IMR-90 (cell line): ENCODE results near the gene PRELID3B. TPM values are rescaled to one million over a fixed set of nuclear protein-coding genes. Genes with fewer than 3 reads are reported as not detected.

Source experiments
- ATAC-seq: fragments of 200-7000 bp; cut with Tn5 transposase; 2 replicates; pipeline ENCODE4 v1.9.1; 2020; ENCODE audit warnings: low read depth, mild to moderate bottlenecking, moderate library complexity
- BruUV-seq: library from RNA; stranded (reverse); fragments of 400-500 nt; replicated peaks from 2 replicates; lab custom pipeline; 2021; lab: Mats Ljungman, UMichigan
- CTCF ChIA-PET: fragments of 300-600 bp; formaldehyde crosslinking; extraction: SDS; loops from one replicate; lab custom pipeline; 2021; ENCODE audit warnings: antibody characterized with exemption; lab: Yijun Ruan, JAX
- POLR2A ChIA-PET: fragments of 300-600 bp; sonication (Branson Sonifier 250); formaldehyde crosslinking; loops from one replicate; lab custom pipeline; 2022; ENCODE audit warnings: antibody characterized with exemption; ENCODE audit not compliant: unreplicated experiment; lab: Charles Lee
- DNase-seq: peaks from one replicate; pipeline ENCODE4 v3.0.0; 2013
- H2AFZ ChIP-seq: replicated peaks from 2 replicates; pipeline ENCODE3; 2013; ENCODE audit warnings: low read length, mild to moderate bottlenecking; ENCODE audit not compliant: poor library complexity
- H2AK5ac ChIP-seq: 2 replicates; pipeline ENCODE4 v1.6.1; 2013; ENCODE audit warnings: low read depth, low read length, inconsistent platforms
- H2AK9ac ChIP-seq: replicated peaks from 2 replicates; pipeline ENCODE3; 2013; ENCODE audit warnings: mild to moderate bottlenecking, low read depth, low read length, moderate library complexity; ENCODE audit not compliant: poor library complexity
- H2BK120ac ChIP-seq: 2 replicates; pipeline ENCODE4 v1.6.1; 2013; ENCODE audit warnings: low read depth, low read length, inconsistent platforms
- H2BK15ac ChIP-seq: 3 replicates; pipeline ENCODE4 v1.6.1; 2013; ENCODE audit warnings: low read depth, low read length, inconsistent platforms
- H2BK20ac ChIP-seq: 2 replicates; pipeline ENCODE4 v1.6.1; 2013; ENCODE audit warnings: low read depth, mild to moderate bottlenecking, inconsistent platforms, low read length, moderate library complexity
- H2BK5ac ChIP-seq: 2 replicates; pipeline ENCODE4 v1.6.1; 2013; ENCODE audit warnings: mild to moderate bottlenecking, low read depth, low read length, inconsistent platforms; ENCODE audit not compliant: poor library complexity, severe bottlenecking
- H3K14ac ChIP-seq: replicated peaks from 2 replicates; pipeline ENCODE4 v1.6.1; 2013; ENCODE audit warnings: low read depth, low read length, inconsistent platforms
- H3K18ac ChIP-seq: 2 replicates; pipeline ENCODE4 v1.6.1; 2013; ENCODE audit warnings: low read depth, low read length, control low read depth
- H3K23ac ChIP-seq: 2 replicates; pipeline ENCODE4 v1.6.1; 2013; ENCODE audit warnings: low read depth, low read length, inconsistent platforms
- H3K27ac ChIP-seq: 2 replicates; pipeline ENCODE4 v1.5.1; 2013; ENCODE audit warnings: mild to moderate bottlenecking, control low read depth, low read length; ENCODE audit not compliant: insufficient read depth
- H3K27me3 ChIP-seq: 2 replicates; pipeline ENCODE4 v1.6.1; 2013; ENCODE audit warnings: low read length; ENCODE audit not compliant: control insufficient read depth, insufficient read depth
- H3K36me3 ChIP-seq: 2 replicates; pipeline ENCODE4 v1.6.1; 2013; ENCODE audit warnings: low read length, mixed read lengths; ENCODE audit not compliant: control insufficient read depth, insufficient read depth
- H3K4ac ChIP-seq: 2 replicates; pipeline ENCODE4 v1.6.1; 2013; ENCODE audit warnings: low read depth, low read length, inconsistent platforms
- H3K4me1 ChIP-seq: 2 replicates; pipeline ENCODE4 v1.6.1; 2013; ENCODE audit warnings: low read length, mixed read lengths; ENCODE audit not compliant: control insufficient read depth, insufficient read depth
- H3K4me2 ChIP-seq: 2 replicates; pipeline ENCODE4 v1.6.1; 2013; ENCODE audit warnings: low read depth, mild to moderate bottlenecking, control low read depth, low read length, moderate library complexity
- H3K4me3 ChIP-seq: 2 replicates; pipeline ENCODE4 v1.5.1; 2013; ENCODE audit warnings: low read depth, mild to moderate bottlenecking, control low read depth, low read length, moderate library complexity; ENCODE audit not compliant: insufficient read depth
- H3K56ac ChIP-seq: 2 replicates; pipeline ENCODE4 v1.6.1; 2013; ENCODE audit warnings: low read length, inconsistent platforms; ENCODE audit not compliant: insufficient read depth; ENCODE audit errors: extremely low read depth
- H3K79me1 ChIP-seq, 2 experiments: 2 replicates each; pipeline ENCODE4 v1.6.1; 2013; ENCODE audit warnings: low read length in 2 of 2, inconsistent platforms in 1 of 2, low read depth in 1 of 2
- H3K9ac ChIP-seq: 2 replicates; pipeline ENCODE4 v1.6.1; 2013; ENCODE audit warnings: low read depth, low read length, control low read depth
- H3K9me1 ChIP-seq: 2 replicates; pipeline ENCODE4 v1.6.1; 2013; ENCODE audit warnings: low read length, inconsistent platforms; ENCODE audit not compliant: insufficient read depth
- H3K9me3 ChIP-seq: 2 replicates; pipeline ENCODE4 v1.6.1; 2013; ENCODE audit warnings: low read length; ENCODE audit not compliant: control insufficient read depth, insufficient read depth
- H4K20me1 ChIP-seq: 2 replicates; pipeline ENCODE4 v1.6.1; 2013; ENCODE audit warnings: low read length, inconsistent platforms; ENCODE audit not compliant: insufficient read depth
- H4K5ac ChIP-seq: 2 replicates; pipeline ENCODE4 v1.6.1; 2013; ENCODE audit warnings: mild to moderate bottlenecking, low read depth, low read length, control low read depth
- H4K8ac ChIP-seq, 2 experiments: 2 replicates each; pipeline ENCODE4 v1.6.1; 2013; ENCODE audit warnings: low read depth in 2 of 2, low read length in 2 of 2, control low read depth in 1 of 2, inconsistent platforms in 1 of 2
- H4K91ac ChIP-seq: 2 replicates; pipeline ENCODE4 v1.6.1; 2013; ENCODE audit warnings: low read depth, low read length, inconsistent platforms; ENCODE audit not compliant: insufficient read depth
- CEBPB ChIP-seq: IDR thresholded peaks from 2 replicates; pipeline ENCODE4 v1.6.1; 2012; ENCODE audit warnings: low read depth, low read length, improper control_type of control experiment
- CHD1 ChIP-seq: IDR thresholded peaks from 2 replicates; pipeline ENCODE4 v1.6.1; 2012; ENCODE audit warnings: low read depth, low read length, improper control_type of control experiment
- MXI1 ChIP-seq: IDR thresholded peaks from 2 replicates; pipeline ENCODE4 v1.6.1; 2012; ENCODE audit warnings: low read depth, mild to moderate bottlenecking, low read length, moderate library complexity, borderline replicate concordance
- RCOR1 ChIP-seq: IDR thresholded peaks from 2 replicates; pipeline ENCODE4 v1.6.1; 2012; ENCODE audit warnings: mild to moderate bottlenecking, low read length, improper control_type of control experiment; ENCODE audit not compliant: insufficient replicate concordance
- RFX5 ChIP-seq: IDR thresholded peaks from 2 replicates; pipeline ENCODE4 v1.8.0; 2012; ENCODE audit warnings: low read depth, mild to moderate bottlenecking, low read length, moderate library complexity
- WGBS, 2 experiments: methylation state at CpG; one replicate each; pipeline versions ENCODE4 v1.1.5 to v1.1.7; 2013; ENCODE audit warnings: missing lambda C conversion rate in 2 of 2; ENCODE audit not compliant: insufficient read length in 1 of 2; ENCODE audit errors: extremely low coverage in 2 of 2; 5-methylcytosine and 5-hydroxymethylcytosine counted together
- dilution Hi-C: fragments of 300-500 bp; cut with HindIII; formaldehyde crosslinking; loops from one replicate; pipeline ENCODE4 v1.14.3; 2018; ENCODE audit warnings: low sequenced_read_pairs; ENCODE audit not compliant: unreplicated experiment
- in situ Hi-C: fragments of 300-500 bp; cut with MboI; formaldehyde crosslinking; loops from 3 replicates; pipeline ENCODE4 v1.14.3; 2019; ENCODE audit warnings: low sequenced_read_pairs, inconsistent platforms, mixed read lengths
- intact Hi-C: fragments of 100-400 bp; cut with micrococcal nuclease; formaldehyde crosslinking; loops from 2 replicates; pipeline ENCODE4 v1.10.0; 2022
- polyA plus RNA-seq, 3 experiments: library from polyadenylated mRNA; depleted of rRNA; stranded (reverse); fragments of >200 nt; gene quantifications; 2 replicates each; pipeline ENCODE4 v1.2.3, GENCODE V29; 2012; ENCODE audit warnings: low replicate concordance in 1 of 3
- total RNA-seq: library from RNA; depleted of rRNA; stranded (reverse); fragments of >200 nt; gene quantifications from 2 replicates; pipeline ENCODE4 v1.2.3, GENCODE V29; 2012
- TF ChIP-seq, protein P1 (sequence below): fragments of 150-350 bp; IDR thresholded peaks from 2 replicates; pipeline ENCODE4 v1.6.1; 2017; ENCODE audit warnings: mild to moderate bottlenecking, antibody characterized with exemption, low read length, low read depth
- TF ChIP-seq, protein P2 (sequence below): conservative IDR thresholded peaks from 2 replicates; pipeline ENCODE4 v1.5.1; 2012; ENCODE audit warnings: mild to moderate bottlenecking, low read depth, low read length, improper control_type of control experiment

PRELID3B gene
- total and polyA plus RNA-seq, 2 of the 4 experiments (the other 2 are of a cell fraction): 24.8 to 41.9 TPM

DNA sequence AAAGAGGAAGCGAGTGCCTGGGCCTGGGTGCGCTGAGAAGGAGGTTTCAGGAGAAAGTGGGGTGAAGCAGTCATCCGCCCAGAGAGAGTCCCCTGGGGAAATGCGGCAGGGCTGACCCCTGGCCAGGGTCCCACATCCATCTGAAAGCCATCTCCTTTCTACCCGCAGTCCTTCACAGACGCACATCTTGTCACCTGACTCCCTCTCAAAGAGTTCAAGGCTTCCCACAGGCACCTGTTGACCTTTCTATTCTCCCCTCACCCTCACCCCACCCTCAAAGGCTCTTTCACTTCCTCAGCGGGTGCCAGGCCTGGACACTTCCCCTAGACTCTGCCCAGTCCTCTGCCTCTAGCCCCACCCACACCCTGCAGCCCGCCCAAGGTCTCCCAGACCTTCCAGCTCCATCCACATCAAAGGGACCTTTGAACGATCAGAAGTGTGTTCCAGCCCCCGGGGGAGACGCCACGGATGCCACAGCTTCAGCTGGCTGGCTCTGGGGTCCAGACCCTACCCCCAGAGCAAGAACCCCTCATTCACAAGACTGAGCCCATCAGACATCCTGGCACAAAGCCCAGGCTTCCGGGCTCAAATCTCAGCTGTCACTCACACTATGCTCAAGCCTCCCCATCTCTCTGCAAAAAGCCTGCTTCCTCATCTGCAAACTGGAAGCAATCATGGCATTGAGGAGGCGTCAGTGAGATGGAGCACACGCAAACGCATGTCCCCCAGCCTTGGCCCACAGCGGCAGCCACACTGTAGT, 37.6 kb downstream of the PRELID3B start:
- no peak overlapping the region for H3K4me3 ChIP-seq
- no peak overlapping the region for H3K56ac ChIP-seq
- no peak overlapping the region for H3K4ac ChIP-seq
- H3K9me3 ChIP-seq: no peaks in the 10 kb centered on the region
- H2BK15ac ChIP-seq: no peak overlapping the region
- ChIA-PET POLR2A (no interaction called here), CTCF (no interaction called here)
- DNase-seq (no peak), ATAC-seq (no peak)
- peaks cover 11% of the 10 kb centered on the region; the same call in 1 of the 2 replicates for H3K9me1 ChIP-seq
- H2BK120ac ChIP-seq: no peak overlapping the region
- H3K36me3 ChIP-seq: peaks cover 7% of the 10 kb centered on the region
- WGBS, 2 experiments: 53% methylated on average over 12 of the region's 17 CpGs; no CpG with 5 or more reads in 1 of the 2 experiments
- BruUV-seq: no TSS peak
- H3K23ac ChIP-seq: peak overlapping the region; percentile 29
- intact Hi-C loops: no loop called here
- H4K91ac ChIP-seq: no peak overlapping the region
- dilution Hi-C loops: no loop called here
- H3K4me1 ChIP-seq: peaks cover 12% of the 10 kb centered on the region
- no peak overlapping the region for H3K27ac ChIP-seq
- no peak overlapping the region for H3K9ac ChIP-seq
- H3K18ac ChIP-seq: no peak overlapping the region
- peaks cover 10 to 35% of the 10 kb centered on the region in 2 experiments; a peak in 3 of 4 replicates for H3K79me1 ChIP-seq
- TF ChIP-seq RCOR1: no peak
- no peak for TF ChIP-seq RFX5
- TF ChIP-seq CEBPB: no peak
- TF ChIP-seq, protein P1, sequence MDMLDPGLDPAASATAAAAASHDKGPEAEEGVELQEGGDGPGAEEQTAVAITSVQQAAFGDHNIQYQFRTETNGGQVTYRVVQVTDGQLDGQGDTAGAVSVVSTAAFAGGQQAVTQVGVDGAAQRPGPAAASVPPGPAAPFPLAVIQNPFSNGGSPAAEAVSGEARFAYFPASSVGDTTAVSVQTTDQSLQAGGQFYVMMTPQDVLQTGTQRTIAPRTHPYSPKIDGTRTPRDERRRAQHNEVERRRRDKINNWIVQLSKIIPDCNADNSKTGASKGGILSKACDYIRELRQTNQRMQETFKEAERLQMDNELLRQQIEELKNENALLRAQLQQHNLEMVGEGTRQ: no peak
- TF ChIP-seq CHD1: no peak
- TF ChIP-seq MXI1: no peak
- TF ChIP-seq, protein P2, sequence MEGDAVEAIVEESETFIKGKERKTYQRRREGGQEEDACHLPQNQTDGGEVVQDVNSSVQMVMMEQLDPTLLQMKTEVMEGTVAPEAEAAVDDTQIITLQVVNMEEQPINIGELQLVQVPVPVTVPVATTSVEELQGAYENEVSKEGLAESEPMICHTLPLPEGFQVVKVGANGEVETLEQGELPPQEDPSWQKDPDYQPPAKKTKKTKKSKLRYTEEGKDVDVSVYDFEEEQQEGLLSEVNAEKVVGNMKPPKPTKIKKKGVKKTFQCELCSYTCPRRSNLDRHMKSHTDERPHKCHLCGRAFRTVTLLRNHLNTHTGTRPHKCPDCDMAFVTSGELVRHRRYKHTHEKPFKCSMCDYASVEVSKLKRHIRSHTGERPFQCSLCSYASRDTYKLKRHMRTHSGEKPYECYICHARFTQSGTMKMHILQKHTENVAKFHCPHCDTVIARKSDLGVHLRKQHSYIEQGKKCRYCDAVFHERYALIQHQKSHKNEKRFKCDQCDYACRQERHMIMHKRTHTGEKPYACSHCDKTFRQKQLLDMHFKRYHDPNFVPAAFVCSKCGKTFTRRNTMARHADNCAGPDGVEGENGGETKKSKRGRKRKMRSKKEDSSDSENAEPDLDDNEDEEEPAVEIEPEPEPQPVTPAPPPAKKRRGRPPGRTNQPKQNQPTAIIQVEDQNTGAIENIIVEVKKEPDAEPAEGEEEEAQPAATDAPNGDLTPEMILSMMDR: no peak
- H3K4me2 ChIP-seq: peak overlapping the region; percentile 35; the same call in 1 of the 2 replicates
- H4K20me1 ChIP-seq: no peaks in the 10 kb centered on the region; the same call in 1 of the 2 replicates
- H2BK20ac ChIP-seq: no peak overlapping the region
- H2AK5ac ChIP-seq: no peak overlapping the region
- H4K8ac ChIP-seq: no peak overlapping the region
- no peak overlapping the region for H2AK9ac ChIP-seq
- H3K14ac ChIP-seq: no peak overlapping the region; the same call in 1 of the 2 replicates
- in situ Hi-C loops: no loop called here
- no peak overlapping the region for H2AFZ ChIP-seq
- no peak overlapping the region for H4K5ac ChIP-seq
- no peaks in the 10 kb centered on the region for H3K27me3 ChIP-seq
- no peak overlapping the region for H2BK5ac ChIP-seq
